Measurements from ENCODE around the gene APCDD1. TPM values are rescaled to one million over a fixed set of nuclear protein-coding genes. Genes with fewer than 3 reads are reported as not detected.

APCDD1 gene
- total RNA-seq: not detected

- no peaks in the 10 kb centered on the region for H3K9me3 Mint-ChIP-seq
- H3K4me1 Mint-ChIP-seq (ENCODE audit: low read depth): peaks cover 4% of the 10 kb centered on the region
- H3K27ac Mint-ChIP-seq: no peak within 1 kb of the TSS
- intact Hi-C loops (cut with micrococcal nuclease): no loop called here
- peaks cover 67% of the 10 kb centered on the region for H3K27me3 Mint-ChIP-seq (ENCODE audit: low read depth)
- CTCF ChIA-PET: no interaction called here
- no peak for DNase-seq
- H3K4me3 Mint-ChIP-seq: peak within 1 kb of the TSS; percentile 36
- no peaks in the 10 kb centered on the region for H3K36me3 Mint-ChIP-seq (ENCODE audit: low read depth)
These were observed at the start of gene APCDD1 for GRCh38 chr18:10453806-10454680. TSS of gene APCDD1 (plus strand) at chr18:10454635. CDS start at chr18:10454982, 347 bp downstream.

- Mint-ChIP-seq H3K9me3 (no peaks in the 10 kb centered on the region), H3K4me1 (ENCODE audit: low read depth) (no peaks in the 10 kb centered on the region), H3K27ac (no peak overlapping the region), H3K36me3 (ENCODE audit: low read depth) (no peaks in the 10 kb centered on the region), H3K27me3 (ENCODE audit: low read depth) (peaks cover 9% of the 10 kb centered on the region), H3K4me3 (no peak overlapping the region)
- intact Hi-C loops (cut with micrococcal nuclease): no loop called here
- CTCF ChIA-PET: no interaction called here
- DNase-seq: no peak
These were observed 49.4 kb upstream of the APCDD1 start for GRCh38 chr18:10405014-10405493.

GRCh38 chr18:10405816-10406663 is 48.4 kb upstream of the APCDD1 start:
- Mint-ChIP-seq H3K27ac (no peak overlapping the region), H3K4me1 (ENCODE audit: low read depth) (no peaks in the 10 kb centered on the region), H3K27me3 (ENCODE audit: low read depth) (peaks cover 9% of the 10 kb centered on the region), H3K4me3 (no peak overlapping the region), H3K9me3 (no peaks in the 10 kb centered on the region), H3K36me3 (ENCODE audit: low read depth) (no peaks in the 10 kb centered on the region)
- no peak for DNase-seq
- CTCF ChIA-PET: no interaction called here
- intact Hi-C loops (cut with micrococcal nuclease): no loop called here

- no peaks in the 10 kb centered on the region for H3K9me3 Mint-ChIP-seq
- no peaks in the 10 kb centered on the region for H3K36me3 Mint-ChIP-seq (ENCODE audit: low read depth)
- H3K27ac Mint-ChIP-seq: no peak overlapping the region
- no peak overlapping the region for H3K4me3 Mint-ChIP-seq
- DNase-seq: no peak
- CTCF ChIA-PET: no interaction called here
- peaks cover 4% of the 10 kb centered on the region for H3K27me3 Mint-ChIP-seq (ENCODE audit: low read depth)
- H3K4me1 Mint-ChIP-seq (ENCODE audit: low read depth): no peaks in the 10 kb centered on the region
- intact Hi-C loops (cut with micrococcal nuclease): no loop called here
These were observed 46.3 kb upstream of the APCDD1 start for GRCh38 chr18:10408131-10408530.

GRCh38 chr18:10409041-10409440 is 45.4 kb upstream of the APCDD1 start:
- CTCF ChIA-PET: no interaction called here

GRCh38 chr18:10410472-10411308 is 43.7 kb upstream of the APCDD1 start:
- Mint-ChIP-seq H3K4me1 (ENCODE audit: low read depth) (no peaks in the 10 kb centered on the region), H3K36me3 (ENCODE audit: low read depth) (no peaks in the 10 kb centered on the region)

More at GRCh38 chr18:10409041-10409440, 45.4 kb upstream of the APCDD1 start:
- Mint-ChIP-seq H3K4me3 (no peak overlapping the region), H3K36me3 (ENCODE audit: low read depth) (no peaks in the 10 kb centered on the region), H3K27me3 (ENCODE audit: low read depth) (peaks cover 2% of the 10 kb centered on the region), H3K9me3 (no peaks in the 10 kb centered on the region), H3K4me1 (ENCODE audit: low read depth) (no peaks in the 10 kb centered on the region), H3K27ac (no peak overlapping the region)
- intact Hi-C loops (cut with micrococcal nuclease): no loop called here
- no peak for DNase-seq

GRCh38 chr18:10412933-10413332 is 41.5 kb upstream of the APCDD1 start:
- H3K4me1 Mint-ChIP-seq (ENCODE audit: low read depth): no peaks in the 10 kb centered on the region
- intact Hi-C loops (cut with micrococcal nuclease): no loop called here

More at GRCh38 chr18:10410472-10411308, 43.7 kb upstream of the APCDD1 start:
- Mint-ChIP-seq H3K27me3 (ENCODE audit: low read depth) (peaks cover 3% of the 10 kb centered on the region), H3K4me3 (no peak overlapping the region), H3K9me3 (no peaks in the 10 kb centered on the region), H3K27ac (no peak overlapping the region)
- CTCF ChIA-PET: no interaction called here
- intact Hi-C loops (cut with micrococcal nuclease): no loop called here
- no peak for DNase-seq

GRCh38 chr18:10413722-10414121 is 40.7 kb upstream of the APCDD1 start:
- Mint-ChIP-seq H3K4me3 (no peak overlapping the region), H3K27ac (no peak overlapping the region), H3K27me3 (ENCODE audit: low read depth) (peaks cover 2% of the 10 kb centered on the region), H3K4me1 (ENCODE audit: low read depth) (no peaks in the 10 kb centered on the region), H3K36me3 (ENCODE audit: low read depth) (no peaks in the 10 kb centered on the region), H3K9me3 (no peaks in the 10 kb centered on the region)
- intact Hi-C loops (cut with micrococcal nuclease): no loop called here
- CTCF ChIA-PET: no interaction called here
- DNase-seq: no peak

More at GRCh38 chr18:10412933-10413332, 41.5 kb upstream of the APCDD1 start:
- Mint-ChIP-seq H3K4me3 (no peak overlapping the region), H3K27ac (no peak overlapping the region), H3K9me3 (no peaks in the 10 kb centered on the region), H3K27me3 (ENCODE audit: low read depth) (peaks cover 2% of the 10 kb centered on the region), H3K36me3 (ENCODE audit: low read depth) (no peaks in the 10 kb centered on the region)
- CTCF ChIA-PET: no interaction called here
- DNase-seq: no peak

GRCh38 chr18:10414293-10414842 is 40.1 kb upstream of the APCDD1 start:
- Mint-ChIP-seq H3K4me1 (ENCODE audit: low read depth) (no peaks in the 10 kb centered on the region), H3K4me3 (no peak overlapping the region)
- CTCF ChIA-PET: no interaction called here

GRCh38 chr18:10416065-10416464 is 38.4 kb upstream of the APCDD1 start:
- CTCF ChIA-PET: no interaction called here
- intact Hi-C loops (cut with micrococcal nuclease): no loop called here
- Mint-ChIP-seq H3K9me3 (peaks cover 5% of the 10 kb centered on the region), H3K36me3 (ENCODE audit: low read depth) (no peaks in the 10 kb centered on the region), H3K27me3 (ENCODE audit: low read depth) (peaks cover 2% of the 10 kb centered on the region), H3K4me1 (ENCODE audit: low read depth) (no peaks in the 10 kb centered on the region), H3K27ac (no peak overlapping the region), H3K4me3 (no peak overlapping the region)
- DNase-seq: no peak

More at GRCh38 chr18:10414293-10414842, 40.1 kb upstream of the APCDD1 start:
- no peak for DNase-seq
- no peaks in the 10 kb centered on the region for H3K36me3 Mint-ChIP-seq (ENCODE audit: low read depth)
- H3K27ac Mint-ChIP-seq: no peak overlapping the region
- intact Hi-C loops (cut with micrococcal nuclease): no loop called here
- no peaks in the 10 kb centered on the region for H3K9me3 Mint-ChIP-seq
- H3K27me3 Mint-ChIP-seq (ENCODE audit: low read depth): peaks cover 2% of the 10 kb centered on the region

GRCh38 chr18:10417191-10417590 is 37.2 kb upstream of the APCDD1 start:
- CTCF ChIA-PET: no interaction called here
- H3K27ac Mint-ChIP-seq: no peak overlapping the region
- no peak overlapping the region for H3K4me3 Mint-ChIP-seq

GRCh38 chr18:10417664-10418063 is 36.8 kb upstream of the APCDD1 start:
- Mint-ChIP-seq H3K27ac (no peak overlapping the region), H3K27me3 (ENCODE audit: low read depth) (peaks cover 2% of the 10 kb centered on the region), H3K4me1 (ENCODE audit: low read depth) (no peaks in the 10 kb centered on the region), H3K36me3 (ENCODE audit: low read depth) (no peaks in the 10 kb centered on the region), H3K9me3 (peaks cover 5% of the 10 kb centered on the region), H3K4me3 (no peak overlapping the region)
- intact Hi-C loops (cut with micrococcal nuclease): no loop called here
- CTCF ChIA-PET: no interaction called here
- DNase-seq: no peak

More at GRCh38 chr18:10417191-10417590, 37.2 kb upstream of the APCDD1 start:
- intact Hi-C loops (cut with micrococcal nuclease): no loop called here
- DNase-seq: no peak
- peaks cover 5% of the 10 kb centered on the region for H3K9me3 Mint-ChIP-seq
- H3K27me3 Mint-ChIP-seq (ENCODE audit: low read depth): peaks cover 2% of the 10 kb centered on the region
- H3K4me1 Mint-ChIP-seq (ENCODE audit: low read depth): no peaks in the 10 kb centered on the region
- H3K36me3 Mint-ChIP-seq (ENCODE audit: low read depth): no peaks in the 10 kb centered on the region
